K562 (cell line): Measurements from ENCODE around the gene NBEA. TPM values are rescaled to one million over a fixed set of nuclear protein-coding genes. Genes with fewer than 3 reads are reported as not detected.

ENCODE experiments used
- ATAC-seq: fragments of 200-7000 bp; cut with Tn5 transposase; 3 replicates; pipeline ENCODE4 v1.9.1; 2020; ENCODE audit warnings: moderate library complexity
- BruUV-seq: library from RNA; stranded (reverse); fragments of 400-500 nt; replicated peaks from 2 replicates; lab custom pipeline; 2021; lab: Mats Ljungman, UMichigan
- CTCF ChIA-PET: fragments of 300-600 bp; formaldehyde crosslinking; extraction: SDS; loops from one replicate; lab custom pipeline; 2021; ENCODE audit warnings: low intra/inter-chr PET ratio; lab: Yijun Ruan, JAX
- POLR2A ChIA-PET: fragments of 300-600, 350-650 bp; sonication (Branson Sonifier 250); formaldehyde crosslinking; extraction: SDS; loops from one replicate; lab custom pipeline; 2021; ENCODE audit warnings: antibody characterized with exemption, inconsistent platforms; lab: Yijun Ruan, JAX
- DNase-seq, 4 experiments: peaks; one replicate each; pipeline versions ENCODE4 v3.0.0 to v3.0.0-alpha.2; 2011 to 2018; ENCODE audit warnings: low spot score in 3 of 4, mixed read lengths in 3 of 4; ENCODE audit errors: extremely low read depth in 1 of 4
- FAIRE-seq: peaks from 2 replicates; lab custom pipeline; 2011; peaks lifted over from hg19 to GRCh38; lab: Jason Lieb, UNC
- H2AFZ ChIP-seq: 2 replicates; pipeline ENCODE4 v1.6.0; 2011; ENCODE audit warnings: low read depth, low read length, control low read depth, inconsistent platforms
- H3K27ac ChIP-seq: fragments of 200-600 bp; 3 replicates; pipeline ENCODE4 v1.8.0; 2011; ENCODE audit warnings: low read depth, mild to moderate bottlenecking, control low read depth, inconsistent platforms, low read length, moderate library complexity, mixed read lengths; ENCODE audit errors: extremely low read depth
- H3K27me3 ChIP-seq, 2 experiments: fragments of 300-600 bp in 1 of 2; 2 replicates in 1 of 2; 3 replicates in 1 of 2; pipeline versions ENCODE4 v1.6.0 to v1.8.0; 2011; ENCODE audit warnings: inconsistent platforms in 2 of 2, low read length in 2 of 2, mild to moderate bottlenecking in 1 of 2, mixed read lengths in 1 of 2, moderate library complexity in 1 of 2; ENCODE audit not compliant: control insufficient read depth in 2 of 2, insufficient read depth in 2 of 2
- H3K36me3 ChIP-seq: fragments of 300-600 bp; 3 replicates; pipeline ENCODE4 v1.8.0; 2011; ENCODE audit warnings: mild to moderate bottlenecking, low read length, inconsistent platforms; ENCODE audit not compliant: control insufficient read depth, insufficient read depth
- H3K4me1 ChIP-seq, 2 experiments: fragments of 200-600 bp in 1 of 2; replicated peaks in 1 of 2; 2 replicates in 1 of 2; 3 replicates in 1 of 2; pipeline versions ENCODE4 v1.5.1 to v1.8.0; 2011; ENCODE audit warnings: inconsistent platforms in 2 of 2, low read length in 2 of 2, mild to moderate bottlenecking in 1 of 2, mixed read lengths in 1 of 2, moderate library complexity in 1 of 2; ENCODE audit not compliant: control insufficient read depth in 2 of 2, insufficient read depth in 2 of 2
- H3K4me2 ChIP-seq: 2 replicates; pipeline ENCODE4 v1.6.1; 2011; ENCODE audit warnings: low read length, control low read depth, inconsistent platforms, mixed read lengths; ENCODE audit not compliant: insufficient read depth
- H3K4me3 ChIP-seq: fragments of 200-600 bp; sonication (generic), shearing (Covaris generic); 2 replicates; pipeline ENCODE4 v1.5.1; 2016; ENCODE audit warnings: control low read depth, inconsistent platforms
- H3K79me2 ChIP-seq: fragments of 200-600 bp; 3 replicates; pipeline ENCODE4 v1.8.0; 2011; ENCODE audit warnings: low read length, inconsistent platforms; ENCODE audit not compliant: control insufficient read depth, insufficient read depth
- H3K9ac ChIP-seq, 2 experiments: 2 replicates each; pipeline versions ENCODE4 v1.6.0 to v1.6.1; 2011; ENCODE audit warnings: low read depth in 2 of 2, low read length in 2 of 2, control low read depth in 1 of 2, inconsistent platforms in 1 of 2, mild to moderate bottlenecking in 1 of 2, mixed read lengths in 1 of 2; ENCODE audit not compliant: insufficient read depth in 1 of 2
- H3K9me1 ChIP-seq: one replicate; pipeline ENCODE4 v1.6.0; 2011; ENCODE audit warnings: inconsistent platforms, mild to moderate bottlenecking, low read length, moderate library complexity; ENCODE audit not compliant: control insufficient read depth, insufficient read depth
- H3K9me3 ChIP-seq: replicated peaks from 2 replicates; pipeline ENCODE4 v1.5.1; 2011; ENCODE audit warnings: low read depth, low read length, inconsistent platforms; ENCODE audit not compliant: control insufficient read depth, insufficient read depth
- H4K20me1 ChIP-seq: replicated peaks from 2 replicates; pipeline ENCODE4 v1.6.1; 2011; ENCODE audit warnings: low read length, inconsistent platforms, mixed read lengths; ENCODE audit not compliant: control insufficient read depth, insufficient read depth
- BCOR ChIP-seq: fragments of 450-650 bp; IDR thresholded peaks from 2 replicates; pipeline ENCODE4 v1.6.1; 2016
- ETV6 ChIP-seq, 3 experiments: fragments of 150-350 bp in 1 of 3; sonication (generic) in 1 of 3; formaldehyde crosslinking in 1 of 3; IDR thresholded peaks; 2 replicates each; pipeline versions ENCODE4 v1.6.1 to v1.8.0; 2014 to 2022; ENCODE audit warnings: borderline replicate concordance in 2 of 3, low read depth in 2 of 3, antibody characterized with exemption in 1 of 3, low read length in 1 of 3, mild to moderate bottlenecking in 1 of 3, missing genetic modification reagents in 1 of 3
- FIP1L1 ChIP-seq: fragments of 200-400 bp; formaldehyde crosslinking; IDR thresholded peaks from 2 replicates; pipeline ENCODE4 v1.6.1; 2018; ENCODE audit warnings: mild to moderate bottlenecking, low read depth, low read length; ENCODE audit not compliant: poor library complexity, severe bottlenecking
- HDAC1 ChIP-seq, 2 experiments: fragments of 450-650 bp; IDR thresholded peaks; 2 replicates each; pipeline ENCODE4 v1.6.1; 2016 to 2017; ENCODE audit warnings: inconsistent platforms in 1 of 2, mild to moderate bottlenecking in 1 of 2, moderate library complexity in 1 of 2
- MAZ ChIP-seq, 2 experiments: fragments of 450-650 bp in 1 of 2; sonication (generic) in 1 of 2; formaldehyde crosslinking; IDR thresholded peaks in 1 of 2; conservative IDR thresholded peaks in 1 of 2; 2 replicates each; pipeline versions ENCODE4 v1.4.0 to v1.5.0; 2020; ENCODE audit warnings: mild to moderate bottlenecking in 1 of 2, missing genetic modification reagents in 1 of 2
- WGBS: fragments of 100-300 bp; shearing (Covaris generic); methylation state at CpG from one replicate; pipeline ENCODE4 v1.1.6; 2016; ENCODE audit warnings: low coverage, mixed read lengths; ENCODE audit not compliant: insufficient coverage; ENCODE audit errors: missing lambda C conversion rate; 5-methylcytosine and 5-hydroxymethylcytosine counted together
- in situ Hi-C: fragments of 300-500 bp; cut with MboI; formaldehyde crosslinking; loops from 4 replicates; pipeline ENCODE4 v1.15.0; 2018; ENCODE audit warnings: inconsistent platforms, mixed read lengths
- intact Hi-C: fragments of 100-400 bp; cut with micrococcal nuclease; formaldehyde crosslinking; loops from 2 replicates; pipeline ENCODE4 v1.14.2; 2022
- polyA plus RNA-seq, 8 experiments: library from polyadenylated mRNA; depleted of rRNA in 4 of 8; stranded (reverse) in 5 of 8; unstranded in 3 of 8; fragments of >200 nt; fragmentation: Nextera tagmentation in 2 of 8; fragmentation: Illumina TruSeq in 1 of 8; extraction: Ambion mirVana in 2 of 8; extraction: Trizol in 1 of 8; gene quantifications; 2 replicates each; pipeline versions ENCODE4 v1.2.1 to v1.2.3, GENCODE V29; 2011 to 2014; ENCODE audit warnings: inconsistent platforms in 1 of 8, missing spikeins in 1 of 8
- total RNA-seq, 7 experiments: library from RNA; depleted of rRNA in 6 of 7; stranded (reverse); fragments of >200 nt in 6 of 7; fragmentation: Illumina TruSeq in 2 of 7; extraction: Trizol in 2 of 7; gene quantifications; 2 replicates each; pipeline versions ENCODE4 v1.2.1 to v1.2.3, GENCODE V29; 2011 to 2021; ENCODE audit warnings: low replicate concordance in 1 of 7
- TF ChIP-seq, protein P1 (sequence below): sonication (generic); formaldehyde crosslinking; IDR thresholded peaks from 2 replicates; pipeline ENCODE4 v1.8.0; 2023; ENCODE audit warnings: missing genetic modification reagents, mild to moderate bottlenecking, borderline replicate concordance
- TF ChIP-seq, protein P2 (sequence below): fragments of 450-650 bp; formaldehyde crosslinking; IDR thresholded peaks from 2 replicates; pipeline ENCODE4 v1.4.0; 2020; ENCODE audit warnings: mild to moderate bottlenecking, mixed read lengths
- TF ChIP-seq, protein P3 (sequence below): sonication (generic); formaldehyde crosslinking; IDR thresholded peaks from 2 replicates; pipeline ENCODE4 v1.8.0; 2022; ENCODE audit warnings: missing genetic modification reagents, mild to moderate bottlenecking, borderline replicate concordance

The NBEA gene
- total and polyA plus RNA-seq, 9 of the 15 experiments (the other 6 are each of a cell fraction or from before 2014, with no cell fraction given), result 0.03 to 0.94 (median 0.05) TPM; not detected in 2

DNA sequence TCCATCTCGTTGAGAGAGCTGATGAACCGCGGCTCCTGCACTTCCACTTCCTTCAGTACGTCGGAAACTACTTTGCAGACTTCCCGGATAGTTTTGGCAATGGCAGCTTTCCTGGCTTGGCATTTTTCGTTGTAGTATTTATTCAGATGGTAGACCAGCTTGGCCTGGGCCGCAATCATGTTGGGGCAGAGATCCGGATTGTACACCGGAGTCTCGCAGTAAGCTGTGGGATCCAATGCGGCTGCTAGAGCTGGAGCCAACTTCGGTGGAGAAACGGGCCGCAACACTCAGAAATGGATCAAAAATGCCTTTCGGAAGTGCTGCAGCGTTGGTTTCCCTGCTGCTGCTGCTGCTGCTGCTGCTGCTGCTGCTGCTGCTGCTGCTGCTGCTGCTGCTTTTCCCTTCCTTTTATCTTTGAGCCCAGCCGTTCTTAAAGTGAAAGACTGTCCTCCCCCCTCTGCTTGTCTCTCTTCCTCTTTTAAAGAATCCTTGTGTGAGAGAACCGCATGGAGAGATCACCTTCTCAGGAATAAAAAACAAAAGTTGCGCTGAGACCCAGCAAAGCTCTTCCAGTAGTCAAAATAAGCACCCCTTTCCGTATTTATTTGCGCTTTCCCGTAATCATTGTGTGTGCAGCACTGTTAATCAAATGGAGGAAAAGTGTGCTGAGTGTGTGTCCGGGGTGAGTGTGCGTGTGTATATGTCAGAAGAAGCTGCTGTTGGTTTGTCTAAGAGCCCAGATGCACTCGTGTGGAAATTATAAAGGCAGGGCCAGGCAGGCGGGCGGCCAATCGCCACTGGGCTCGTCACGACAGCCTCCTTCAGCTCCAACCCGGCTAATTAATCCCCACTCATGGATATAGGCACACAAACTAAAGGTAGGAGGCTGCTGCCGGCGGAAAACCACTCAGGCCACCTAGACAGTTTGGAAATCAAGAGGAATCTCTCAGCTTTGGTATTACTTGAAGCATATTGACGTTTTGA, 534.2 kb downstream of the NBEA start, which contains the start of gene MAB21L1:
TSS of gene MAB21L1 (minus strand) at position 730 of the 984 bp plus-strand sequence. CDS start at position 179, 551 bp downstream.
- Histone ChIP-seq H2AFZ (no peak within 1 kb of the TSS), H3K4me1 (no peaks in the 10 kb centered on the region), H3K27ac (no peak within 1 kb of the TSS), H3K4me3 (no peak within 1 kb of the TSS), H3K79me2 (no peaks in the 10 kb centered on the region), H3K4me2 (no peak within 1 kb of the TSS), H3K36me3 (no peaks in the 10 kb centered on the region), H3K9me3 (no peaks in the 10 kb centered on the region), H3K27me3 (peaks cover 0 to 8% of the 10 kb centered on the region in 2 experiments; a peak in 2 of 5 replicates), H3K9me1 (no peaks in the 10 kb centered on the region), H4K20me1 (no peaks in the 10 kb centered on the region), H3K9ac (no peak within 1 kb of the TSS)
- TF ChIP-seq ETV6 (IDR thresholded peaks at IDR 0.05; ENCODE audit: borderline replicate concordance in 1 of 2, low read depth in 2 of 2, low read length in 1 of 2) (no peak), ETV6 (CRISPR knock-in tag; IDR thresholded peaks at IDR 0.05; ENCODE audit: borderline replicate concordance) (no peak), MAZ (CRISPR knock-in tag; conservative IDR thresholded peaks at IDR 0.05 in 1 of 2, IDR thresholded peaks at IDR 0.05 in 1 of 2) (no peak), HDAC1 (IDR thresholded peaks at IDR 0.05) (no peak), FIP1L1 (no peak), BCOR (no peak)
- TF ChIP-seq, protein P1, sequence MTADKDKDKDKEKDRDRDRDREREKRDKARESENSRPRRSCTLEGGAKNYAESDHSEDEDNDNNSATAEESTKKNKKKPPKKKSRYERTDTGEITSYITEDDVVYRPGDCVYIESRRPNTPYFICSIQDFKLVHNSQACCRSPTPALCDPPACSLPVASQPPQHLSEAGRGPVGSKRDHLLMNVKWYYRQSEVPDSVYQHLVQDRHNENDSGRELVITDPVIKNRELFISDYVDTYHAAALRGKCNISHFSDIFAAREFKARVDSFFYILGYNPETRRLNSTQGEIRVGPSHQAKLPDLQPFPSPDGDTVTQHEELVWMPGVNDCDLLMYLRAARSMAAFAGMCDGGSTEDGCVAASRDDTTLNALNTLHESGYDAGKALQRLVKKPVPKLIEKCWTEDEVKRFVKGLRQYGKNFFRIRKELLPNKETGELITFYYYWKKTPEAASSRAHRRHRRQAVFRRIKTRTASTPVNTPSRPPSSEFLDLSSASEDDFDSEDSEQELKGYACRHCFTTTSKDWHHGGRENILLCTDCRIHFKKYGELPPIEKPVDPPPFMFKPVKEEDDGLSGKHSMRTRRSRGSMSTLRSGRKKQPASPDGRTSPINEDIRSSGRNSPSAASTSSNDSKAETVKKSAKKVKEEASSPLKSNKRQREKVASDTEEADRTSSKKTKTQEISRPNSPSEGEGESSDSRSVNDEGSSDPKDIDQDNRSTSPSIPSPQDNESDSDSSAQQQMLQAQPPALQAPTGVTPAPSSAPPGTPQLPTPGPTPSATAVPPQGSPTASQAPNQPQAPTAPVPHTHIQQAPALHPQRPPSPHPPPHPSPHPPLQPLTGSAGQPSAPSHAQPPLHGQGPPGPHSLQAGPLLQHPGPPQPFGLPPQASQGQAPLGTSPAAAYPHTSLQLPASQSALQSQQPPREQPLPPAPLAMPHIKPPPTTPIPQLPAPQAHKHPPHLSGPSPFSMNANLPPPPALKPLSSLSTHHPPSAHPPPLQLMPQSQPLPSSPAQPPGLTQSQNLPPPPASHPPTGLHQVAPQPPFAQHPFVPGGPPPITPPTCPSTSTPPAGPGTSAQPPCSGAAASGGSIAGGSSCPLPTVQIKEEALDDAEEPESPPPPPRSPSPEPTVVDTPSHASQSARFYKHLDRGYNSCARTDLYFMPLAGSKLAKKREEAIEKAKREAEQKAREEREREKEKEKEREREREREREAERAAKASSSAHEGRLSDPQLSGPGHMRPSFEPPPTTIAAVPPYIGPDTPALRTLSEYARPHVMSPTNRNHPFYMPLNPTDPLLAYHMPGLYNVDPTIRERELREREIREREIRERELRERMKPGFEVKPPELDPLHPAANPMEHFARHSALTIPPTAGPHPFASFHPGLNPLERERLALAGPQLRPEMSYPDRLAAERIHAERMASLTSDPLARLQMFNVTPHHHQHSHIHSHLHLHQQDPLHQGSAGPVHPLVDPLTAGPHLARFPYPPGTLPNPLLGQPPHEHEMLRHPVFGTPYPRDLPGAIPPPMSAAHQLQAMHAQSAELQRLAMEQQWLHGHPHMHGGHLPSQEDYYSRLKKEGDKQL, result no peak
- TF ChIP-seq, protein P2, sequence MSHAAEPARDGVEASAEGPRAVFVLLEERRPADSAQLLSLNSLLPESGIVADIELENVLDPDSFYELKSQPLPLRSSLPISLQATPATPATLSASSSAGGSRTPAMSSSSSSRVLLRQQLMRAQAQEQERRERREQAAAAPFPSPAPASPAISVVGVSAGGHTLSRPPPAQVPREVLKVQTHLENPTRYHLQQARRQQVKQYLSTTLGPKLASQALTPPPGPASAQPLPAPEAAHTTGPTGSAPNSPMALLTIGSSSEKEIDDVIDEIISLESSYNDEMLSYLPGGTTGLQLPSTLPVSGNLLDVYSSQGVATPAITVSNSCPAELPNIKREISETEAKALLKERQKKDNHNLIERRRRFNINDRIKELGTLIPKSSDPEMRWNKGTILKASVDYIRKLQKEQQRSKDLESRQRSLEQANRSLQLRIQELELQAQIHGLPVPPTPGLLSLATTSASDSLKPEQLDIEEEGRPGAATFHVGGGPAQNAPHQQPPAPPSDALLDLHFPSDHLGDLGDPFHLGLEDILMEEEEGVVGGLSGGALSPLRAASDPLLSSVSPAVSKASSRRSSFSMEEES, result no peak
- TF ChIP-seq, protein P3, sequence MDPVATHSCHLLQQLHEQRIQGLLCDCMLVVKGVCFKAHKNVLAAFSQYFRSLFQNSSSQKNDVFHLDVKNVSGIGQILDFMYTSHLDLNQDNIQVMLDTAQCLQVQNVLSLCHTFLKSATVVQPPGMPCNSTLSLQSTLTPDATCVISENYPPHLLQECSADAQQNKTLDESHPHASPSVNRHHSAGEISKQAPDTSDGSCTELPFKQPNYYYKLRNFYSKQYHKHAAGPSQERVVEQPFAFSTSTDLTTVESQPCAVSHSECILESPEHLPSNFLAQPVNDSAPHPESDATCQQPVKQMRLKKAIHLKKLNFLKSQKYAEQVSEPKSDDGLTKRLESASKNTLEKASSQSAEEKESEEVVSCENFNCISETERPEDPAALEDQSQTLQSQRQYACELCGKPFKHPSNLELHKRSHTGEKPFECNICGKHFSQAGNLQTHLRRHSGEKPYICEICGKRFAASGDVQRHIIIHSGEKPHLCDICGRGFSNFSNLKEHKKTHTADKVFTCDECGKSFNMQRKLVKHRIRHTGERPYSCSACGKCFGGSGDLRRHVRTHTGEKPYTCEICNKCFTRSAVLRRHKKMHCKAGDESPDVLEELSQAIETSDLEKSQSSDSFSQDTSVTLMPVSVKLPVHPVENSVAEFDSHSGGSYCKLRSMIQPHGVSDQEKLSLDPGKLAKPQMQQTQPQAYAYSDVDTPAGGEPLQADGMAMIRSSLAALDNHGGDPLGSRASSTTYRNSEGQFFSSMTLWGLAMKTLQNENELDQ (CRISPR knock-in tag), result no peak
- in situ Hi-C loops, result no loop called here
- WGBS, result 2% methylated on average over 34 of the region's 35 CpGs
- ATAC-seq (no peak), DNase-seq (no peak), FAIRE-seq (no peak)
- no TSS peak for BruUV-seq
- CTCF ChIA-PET, result no interaction called here
- intact Hi-C loops, result no loop called here
- POLR2A ChIA-PET, result no interaction called here
